Activated CD4-positive, CD25-positive, alpha-beta regulatory T cell (primary cell): ENCODE data around the gene CLEC7A.

Experiments
- DNase-seq, 4 experiments: peaks; one replicate each; lab custom pipeline; 2025; lab: John Stamatoyannopoulos, UW

Gene CLEC7A

DNA sequence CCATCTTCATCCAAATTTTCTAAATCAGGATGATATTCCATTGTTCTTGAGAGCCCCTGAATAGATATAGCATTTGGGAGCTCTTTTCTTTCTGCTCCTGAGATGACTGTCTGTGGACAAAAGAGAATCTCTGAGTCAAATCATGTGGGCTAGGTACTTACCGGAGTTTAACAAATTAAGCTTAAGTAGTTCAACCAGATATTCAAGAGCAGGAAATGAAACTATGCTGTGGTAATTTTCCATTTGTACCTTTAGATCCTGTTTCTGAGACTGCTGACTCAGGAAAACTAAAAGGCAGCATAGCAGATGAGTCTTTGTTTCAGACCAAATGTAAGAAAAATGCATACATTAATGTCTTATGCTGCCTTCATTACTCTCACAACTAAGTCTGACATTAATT, at the start of gene CLEC7A:
CLEC7A (minus strand) TSS at position 158 of the 400 bp plus-strand sequence; CDS start at position 41, 117 bp downstream.
- no peak for DNase-seq

DNA sequence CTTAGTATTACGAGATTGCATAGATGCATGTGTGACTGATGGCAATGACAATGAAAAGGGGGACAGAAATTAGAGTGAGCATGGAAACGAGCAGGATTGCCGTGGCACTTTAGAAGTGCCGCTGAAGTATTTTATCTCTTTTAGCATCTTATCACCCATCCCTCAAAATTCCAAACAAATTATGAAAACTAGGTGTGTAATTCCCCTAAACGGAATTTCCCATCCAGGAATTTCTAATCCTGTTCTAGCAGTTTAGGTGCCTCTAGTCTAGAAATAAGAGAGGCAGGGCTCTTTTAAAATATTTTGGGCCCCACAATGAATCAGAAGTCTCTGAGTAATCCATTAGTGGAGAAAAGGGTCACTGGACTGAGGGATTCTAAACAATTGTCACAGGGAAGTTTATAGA, 49.8 kb upstream of the CLEC7A start:
- no peak for DNase-seq

DNA sequence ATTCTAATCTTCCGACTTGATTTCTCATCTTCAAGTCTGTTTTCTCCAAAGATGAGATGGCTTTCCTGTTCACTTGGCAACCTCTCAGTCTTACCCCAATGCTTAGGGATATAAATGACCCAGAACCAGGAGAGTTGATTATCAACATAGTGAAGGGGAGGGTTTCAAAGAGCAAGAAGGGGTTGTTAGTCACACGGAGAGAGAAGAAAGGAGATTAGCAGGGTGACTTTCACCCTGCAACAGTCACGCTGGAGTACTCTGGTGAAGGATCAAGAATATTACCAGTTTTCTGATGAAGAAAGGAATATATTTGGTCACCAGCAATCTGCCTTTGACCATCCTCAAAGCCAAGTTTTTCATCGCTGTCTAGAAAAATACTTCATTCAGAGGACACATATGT, 48.8 kb upstream of the CLEC7A start, which contains the start of gene TMEM52B:
TMEM52B (plus strand) TSS at position 212 of the 400 bp plus-strand sequence. CDS start 543 bp downstream, outside the sequence.
- DNase-seq = no peak

GRCh38 chr12:10175846-10176636, 46.0 kb upstream of the CLEC7A start:
- DNase-seq = no peak

DNA sequence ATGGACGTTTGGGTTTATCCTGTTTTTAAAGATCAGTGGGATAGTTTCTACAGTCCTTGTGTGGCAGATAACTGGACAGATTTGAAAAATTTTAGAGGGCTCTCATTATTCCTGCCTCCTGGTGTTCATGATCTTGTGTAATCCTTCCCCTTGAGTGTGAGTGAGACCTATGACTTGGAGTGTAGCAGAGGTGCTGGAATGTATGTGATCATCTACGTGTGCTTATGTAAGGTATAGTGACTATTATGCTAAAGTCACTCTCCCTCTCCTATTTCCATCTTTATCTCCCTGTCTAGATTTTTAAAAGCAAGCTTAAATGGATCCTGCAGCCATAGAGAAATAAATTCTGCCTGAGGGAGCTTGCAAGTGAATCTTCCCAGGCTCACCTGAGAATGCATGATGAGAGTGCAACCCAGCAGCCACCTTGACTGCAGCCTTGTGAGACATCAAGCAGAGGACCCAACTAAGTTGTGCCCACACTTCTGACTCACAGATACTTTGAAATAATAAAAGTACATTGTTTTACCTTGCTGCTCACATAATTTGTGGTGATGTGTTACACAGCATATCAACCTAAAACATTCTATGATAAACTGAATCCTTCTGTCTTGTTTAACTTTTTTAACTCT, 45.1 kb upstream of the CLEC7A start:
- no peak for DNase-seq

- no peak for DNase-seq
Observed at GRCh38 chr12:10171973-10172728, 42.2 kb upstream of the CLEC7A start, which contains the start of gene OLR1. Gene OLR1 (minus strand): TSS chr12:10172132. CDS start chr12:10172077, 55 bp downstream.

GRCh38 chr12:10170216-10170615, 40.2 kb upstream of the CLEC7A start:
- no peak for DNase-seq

- DNase-seq = no peak
Observed at GRCh38 chr12:10169104-10169503, 39.1 kb upstream of the CLEC7A start.

DNA sequence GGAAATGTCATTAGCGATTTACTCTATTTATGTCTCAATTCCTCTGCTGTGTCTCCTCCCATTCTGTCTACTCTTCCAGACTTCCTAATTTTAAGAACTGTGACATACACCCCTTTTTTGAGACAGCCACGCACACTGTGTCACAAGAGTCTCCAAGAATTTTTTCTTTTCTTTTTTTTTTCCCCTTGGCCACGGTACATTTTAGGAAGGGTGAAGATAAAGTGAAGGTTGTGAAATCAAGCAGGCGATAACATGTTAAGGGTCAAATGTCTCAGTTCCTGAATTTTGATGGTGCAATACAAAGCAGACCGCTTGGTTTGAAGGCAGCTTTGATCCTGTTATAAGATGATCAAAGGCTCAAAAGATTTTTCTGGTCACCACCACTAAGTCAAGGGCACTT, 37.6 kb upstream of the CLEC7A start:
- no peak for DNase-seq

DNA sequence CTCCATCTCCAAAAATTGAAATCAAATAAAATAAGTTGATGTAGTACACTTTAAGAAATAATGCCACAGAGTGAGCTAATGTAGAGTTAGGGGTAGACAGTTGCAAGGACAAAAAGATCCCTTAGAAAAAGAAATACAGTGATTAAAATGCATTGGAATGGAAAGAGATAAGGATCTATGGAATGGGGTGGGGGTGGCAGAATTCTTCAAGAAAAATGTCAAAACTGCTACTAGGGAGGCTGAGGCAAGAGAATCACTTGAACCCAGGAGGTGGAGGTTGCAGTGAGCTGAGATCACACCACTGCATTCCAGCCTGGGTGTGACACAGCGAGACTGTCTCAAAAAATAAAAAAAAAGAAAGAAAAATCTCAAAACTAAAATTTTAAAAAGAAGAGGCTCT, 35.4 kb upstream of the CLEC7A start:
- no peak for DNase-seq

DNA sequence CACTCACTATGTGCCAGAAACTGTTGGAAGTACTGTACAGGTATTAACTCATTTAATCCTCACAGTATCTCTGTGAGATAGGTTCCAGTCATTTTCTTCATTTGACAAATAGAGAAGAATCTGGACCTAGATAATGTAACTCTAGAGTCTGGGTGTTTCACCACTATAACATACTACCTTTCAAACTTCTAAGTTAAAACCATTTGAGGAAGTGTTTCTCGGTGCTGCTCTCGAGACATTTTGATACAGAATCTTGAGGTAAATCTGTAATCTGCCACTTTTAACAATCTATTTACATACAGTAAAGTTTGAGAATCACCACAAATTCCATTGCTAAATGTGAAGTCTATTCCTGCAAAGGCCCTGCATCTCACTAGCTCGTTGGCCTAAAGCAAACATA, 33.1 kb upstream of the CLEC7A start:
- DNase-seq = no peak

DNA sequence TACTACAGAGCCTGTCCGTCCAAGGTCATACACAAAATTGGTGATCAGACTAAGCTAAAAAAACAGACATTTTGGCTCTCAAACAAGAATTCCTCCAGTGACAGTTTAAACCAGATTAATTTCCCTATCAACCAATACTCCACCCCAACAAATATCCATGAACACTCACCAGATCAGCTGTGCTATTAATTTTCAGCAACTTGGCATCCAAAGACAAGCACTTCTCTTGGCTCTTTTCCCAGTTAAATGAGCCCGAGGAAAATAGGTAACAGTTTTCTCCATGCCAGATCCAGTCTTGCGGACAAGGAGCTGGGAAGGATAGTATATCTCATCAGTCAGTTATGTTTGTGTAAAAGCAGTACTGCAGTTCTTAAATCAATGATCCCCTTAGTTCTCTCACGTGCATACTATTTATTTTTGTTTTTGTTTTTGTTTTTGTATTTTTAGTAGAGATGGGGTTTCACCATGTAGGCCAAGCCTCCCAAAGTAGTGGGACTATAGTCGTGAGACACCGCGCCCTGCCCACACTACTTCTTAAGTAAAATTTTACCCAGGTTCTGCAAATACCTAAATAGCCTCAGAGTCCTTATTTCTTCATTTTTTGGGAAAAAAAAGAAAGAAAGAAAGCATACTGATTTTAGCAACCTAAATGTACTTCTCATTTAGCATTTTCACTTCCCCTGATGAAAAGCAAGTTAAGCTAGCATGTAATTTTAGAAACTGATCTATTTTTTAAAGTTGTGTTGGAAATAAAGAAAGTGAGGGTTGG, 30.8 kb upstream of the CLEC7A start:
- no peak for DNase-seq

DNA sequence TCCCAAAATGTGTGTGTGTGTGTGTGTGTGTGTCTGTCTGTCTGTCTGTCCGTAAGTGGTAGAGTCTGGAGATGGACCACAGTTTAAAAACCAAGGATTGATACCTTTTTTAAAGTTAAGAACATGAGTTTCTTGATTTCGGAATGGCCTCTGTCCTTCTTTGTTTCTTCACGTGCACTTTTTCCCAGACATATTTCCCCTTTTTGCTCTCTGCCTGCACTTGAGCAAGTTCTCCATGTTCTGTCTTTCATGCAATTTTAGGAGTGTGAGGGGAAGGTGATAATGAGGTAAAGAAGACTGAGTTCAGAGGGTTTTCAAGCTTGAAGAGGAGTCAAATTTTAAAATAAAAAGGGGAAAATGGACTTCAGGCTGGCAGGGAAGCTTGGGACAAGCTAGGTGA, 29.3 kb upstream of the CLEC7A start:
- DNase-seq = no peak

GRCh38 chr12:10158406-10158805, 28.4 kb upstream of the CLEC7A start:
- no peak for DNase-seq

DNA sequence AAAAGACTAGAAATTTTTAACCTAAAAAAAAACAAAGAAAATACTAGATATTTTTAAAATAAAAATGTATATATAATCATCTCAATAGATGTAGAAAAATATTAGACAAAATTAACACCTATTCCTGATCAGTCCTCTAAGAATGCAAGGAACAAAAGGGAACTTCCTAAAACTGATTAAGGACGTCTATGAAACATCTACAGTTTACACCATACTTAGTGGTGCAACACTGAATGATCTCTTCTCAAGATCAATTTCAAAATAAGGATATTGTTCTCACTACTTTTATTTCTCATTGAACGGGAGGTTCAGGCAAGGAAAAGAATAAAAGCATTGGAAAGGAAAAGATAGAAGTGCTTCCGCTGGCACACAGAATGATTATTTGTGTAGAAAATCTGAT, 26.0 kb upstream of the CLEC7A start:
- DNase-seq = no peak

DNA sequence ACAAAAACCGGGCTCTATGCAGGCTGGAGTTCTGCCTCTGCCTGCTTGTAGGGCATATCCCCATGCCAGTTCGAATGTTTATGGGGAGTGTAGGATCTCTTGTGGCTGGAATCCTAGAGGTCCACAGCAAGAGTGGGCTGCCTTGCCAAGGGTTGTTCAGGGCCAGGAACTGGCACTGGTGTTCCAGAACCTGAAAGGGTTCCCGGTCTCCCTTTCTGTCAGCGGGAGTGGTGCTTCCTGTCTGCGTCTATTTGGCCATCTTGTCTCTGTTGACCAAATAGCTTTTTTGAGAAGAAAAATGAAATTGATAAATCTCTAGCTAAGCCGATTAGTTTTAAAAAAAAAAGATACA, 24.1 kb upstream of the CLEC7A start:
- no peak for DNase-seq

DNA sequence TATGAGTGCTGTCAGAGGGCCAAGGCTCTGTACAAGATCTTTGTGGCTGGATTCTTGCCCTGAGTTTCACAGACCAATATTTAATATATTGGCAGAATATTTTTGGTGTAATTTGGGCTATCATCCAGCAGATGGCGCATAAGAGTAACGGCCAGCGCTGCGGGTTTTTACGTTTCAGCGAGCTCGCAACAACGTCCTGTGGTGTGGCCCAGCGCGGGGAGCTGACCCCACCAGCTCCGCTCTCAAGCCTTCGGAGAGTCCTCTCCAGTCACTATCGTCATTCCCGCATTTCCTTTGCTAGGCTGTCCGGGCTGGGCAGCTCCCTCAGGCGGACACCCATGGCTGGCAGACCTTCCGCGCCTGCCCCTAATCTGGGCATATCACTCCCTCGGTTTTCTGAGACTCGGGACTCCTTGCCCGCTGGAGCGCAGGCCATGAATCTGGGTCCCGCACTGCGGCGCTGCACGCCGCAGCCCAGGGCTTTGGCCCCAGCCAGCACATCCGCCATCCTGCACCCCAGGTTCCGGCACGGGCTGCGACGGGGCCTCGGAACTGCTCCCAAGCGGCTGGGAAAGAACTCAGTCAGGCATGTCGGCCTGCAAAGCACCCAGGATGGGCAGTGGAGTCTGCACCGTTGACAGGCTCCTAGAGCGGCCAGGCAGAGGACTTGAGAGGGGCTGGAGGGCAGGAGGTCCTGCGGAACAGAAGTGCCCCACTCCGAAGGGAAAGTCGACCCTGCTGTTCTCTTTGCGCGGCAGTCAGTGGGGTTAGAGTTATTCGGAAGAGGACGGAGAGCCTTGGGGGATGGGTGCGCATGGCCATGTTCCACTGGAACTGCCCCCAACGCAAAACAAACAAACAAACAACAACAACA, 23.5 kb upstream of the CLEC7A start:
- peak; percentile 10 to 16 (median 13) for DNase-seq

DNA sequence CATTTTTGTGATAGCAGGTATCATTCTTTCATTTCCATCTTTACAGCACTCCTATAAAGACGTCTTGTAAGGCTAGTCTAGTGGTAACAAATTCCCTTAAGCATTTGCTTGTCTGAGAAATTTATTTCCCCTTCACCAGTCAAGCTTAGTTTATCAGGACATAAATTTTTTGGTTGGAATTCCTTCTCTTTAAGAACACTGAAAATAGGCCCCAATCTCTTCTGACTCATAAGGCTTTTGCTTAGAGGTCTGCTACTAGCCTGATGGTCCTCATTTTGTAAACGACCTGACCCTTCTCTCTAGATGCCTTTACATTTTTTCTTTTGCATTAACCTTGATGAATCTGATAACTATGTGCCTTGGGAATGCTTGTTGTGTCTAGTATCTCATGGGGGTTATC, 21.6 kb upstream of the CLEC7A start:
- no peak for DNase-seq

GRCh38 chr12:10147714-10148403, 17.9 kb upstream of the CLEC7A start:
- no peak for DNase-seq

DNA sequence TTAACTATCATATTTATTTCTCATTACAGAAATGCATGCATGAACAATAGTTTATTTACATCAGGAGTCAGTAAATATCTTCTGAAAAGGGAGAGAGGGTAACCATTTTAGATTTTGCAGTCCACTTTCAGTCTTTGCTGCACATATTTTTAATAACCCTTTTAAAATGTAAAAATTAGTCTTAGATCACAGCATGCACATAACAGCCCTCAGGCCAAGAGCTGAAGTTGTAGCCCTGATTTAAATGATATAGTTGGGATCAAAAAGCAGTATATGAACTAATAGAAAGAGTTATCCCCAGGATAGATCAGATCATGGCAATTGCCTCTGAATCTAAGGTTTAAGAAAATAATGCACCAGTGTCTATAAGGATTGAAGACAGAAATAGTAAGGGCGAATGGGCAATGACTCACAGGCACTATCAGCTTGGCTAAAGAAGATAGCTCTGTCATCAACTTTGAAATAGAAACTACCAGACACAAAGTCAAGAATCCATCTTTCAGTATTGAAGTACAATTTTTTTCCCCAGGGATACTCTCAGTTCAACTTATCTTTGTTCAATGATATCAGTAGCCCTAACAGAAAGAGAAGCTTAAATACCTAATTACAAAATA, 13.1 kb upstream of the CLEC7A start:
- no peak for DNase-seq
